HG02623 (cell line): ENCODE data around the gene HOOK2.
"Not testable (repeated sequence)": the region's sequence is repeated elsewhere in the genome, so short reads cannot be mapped to it uniquely, and the experiment has no call there.

ENCODE experiments used
- ATAC-seq: cut with Tn5 transposase; IDR thresholded peaks from one replicate; pipeline ENCODE4 v1.9.1; 2021; ENCODE audit warnings: moderate library complexity; ENCODE audit not compliant: unreplicated experiment

The HOOK2 gene, protein sequence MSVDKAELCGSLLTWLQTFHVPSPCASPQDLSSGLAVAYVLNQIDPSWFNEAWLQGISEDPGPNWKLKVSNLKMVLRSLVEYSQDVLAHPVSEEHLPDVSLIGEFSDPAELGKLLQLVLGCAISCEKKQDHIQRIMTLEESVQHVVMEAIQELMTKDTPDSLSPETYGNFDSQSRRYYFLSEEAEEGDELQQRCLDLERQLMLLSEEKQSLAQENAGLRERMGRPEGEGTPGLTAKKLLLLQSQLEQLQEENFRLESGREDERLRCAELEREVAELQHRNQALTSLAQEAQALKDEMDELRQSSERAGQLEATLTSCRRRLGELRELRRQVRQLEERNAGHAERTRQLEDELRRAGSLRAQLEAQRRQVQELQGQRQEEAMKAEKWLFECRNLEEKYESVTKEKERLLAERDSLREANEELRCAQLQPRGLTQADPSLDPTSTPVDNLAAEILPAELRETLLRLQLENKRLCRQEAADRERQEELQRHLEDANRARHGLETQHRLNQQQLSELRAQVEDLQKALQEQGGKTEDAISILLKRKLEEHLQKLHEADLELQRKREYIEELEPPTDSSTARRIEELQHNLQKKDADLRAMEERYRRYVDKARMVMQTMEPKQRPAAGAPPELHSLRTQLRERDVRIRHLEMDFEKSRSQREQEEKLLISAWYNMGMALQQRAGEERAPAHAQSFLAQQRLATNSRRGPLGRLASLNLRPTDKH

GRCh38 chr19:12774588-12775555, at the start of gene HOOK2:
HOOK2 (minus strand) TSS chr19:12775552; CDS start chr19:12775449, 103 bp downstream.
- peak; percentile 5 for ATAC-seq

DNA sequence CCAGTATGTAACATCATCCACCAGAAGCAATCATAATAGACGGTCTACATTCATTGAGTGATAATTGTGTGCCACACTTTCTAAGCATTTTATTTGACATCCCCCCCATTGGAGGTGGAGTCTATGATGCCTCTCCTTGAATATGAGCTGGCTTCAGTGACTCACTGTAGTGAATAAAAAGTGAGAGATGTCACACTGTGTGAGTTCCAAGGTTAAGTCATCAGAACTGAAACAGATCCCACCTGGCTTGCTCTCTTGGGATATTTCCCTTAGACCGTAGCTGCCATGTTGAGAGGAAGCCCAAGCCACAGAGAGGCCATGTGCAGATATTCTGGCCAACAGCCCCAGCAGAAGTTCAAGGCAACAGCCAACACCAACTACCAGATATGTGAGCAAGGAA, 46.4 kb upstream of the HOOK2 start:
- ATAC-seq = no peak

DNA sequence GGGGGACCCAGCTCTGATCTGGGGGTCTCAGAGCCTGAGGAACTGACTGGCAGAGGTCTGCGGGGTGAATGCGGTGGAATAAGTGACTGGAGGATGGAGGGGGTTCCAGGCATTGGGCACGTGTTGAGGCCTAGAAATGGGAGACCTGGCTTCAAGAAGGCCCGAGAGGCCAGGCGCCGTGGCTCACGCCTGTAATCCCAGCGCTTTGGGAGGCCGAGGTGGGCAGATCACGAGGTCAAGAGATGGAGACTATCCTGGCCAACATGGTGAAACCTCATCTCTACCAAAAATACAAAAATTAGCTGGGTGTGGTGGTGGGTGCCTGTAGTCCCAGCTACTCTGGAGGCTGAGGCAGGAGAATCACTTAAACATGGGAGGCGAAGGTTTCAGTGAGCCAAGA, 42.5 kb upstream of the HOOK2 start:
- ATAC-seq = not testable (repeated sequence)

- not testable (repeated sequence) for ATAC-seq
Observed at GRCh38 chr19:12817188-12817587, 41.8 kb upstream of the HOOK2 start.

- ATAC-seq = no peak
Observed at GRCh38 chr19:12815088-12815487, 39.7 kb upstream of the HOOK2 start.

GRCh38 chr19:12806242-12807081, 31.1 kb upstream of the HOOK2 start, which contains the start of gene RNASEH2A:
RNASEH2A (plus strand) TSS chr19:12806584; CDS start chr19:12806674, 90 bp downstream.
- ATAC-seq = peak; percentile 72

DNA sequence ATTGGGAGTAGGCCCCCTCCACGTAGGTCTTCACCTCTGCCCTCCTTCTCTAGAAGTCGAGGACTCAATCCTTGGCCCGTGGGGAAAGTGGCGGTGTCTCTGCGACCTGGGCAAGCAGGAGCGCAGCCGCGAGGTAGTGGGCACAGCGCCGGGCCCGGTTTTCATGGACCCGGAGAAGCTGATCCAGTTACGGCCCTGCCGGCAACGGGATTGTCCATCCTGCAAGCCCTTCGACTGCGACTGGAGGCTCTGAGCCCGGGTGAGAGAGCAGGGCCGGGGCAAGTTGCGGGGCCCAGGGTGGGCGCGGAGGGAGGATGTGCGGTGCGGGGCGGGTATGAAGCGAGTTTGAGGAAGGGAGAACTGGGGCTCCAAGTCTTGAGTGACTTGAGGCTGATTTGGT, 28.7 kb upstream of the HOOK2 start:
- no peak for ATAC-seq

DNA sequence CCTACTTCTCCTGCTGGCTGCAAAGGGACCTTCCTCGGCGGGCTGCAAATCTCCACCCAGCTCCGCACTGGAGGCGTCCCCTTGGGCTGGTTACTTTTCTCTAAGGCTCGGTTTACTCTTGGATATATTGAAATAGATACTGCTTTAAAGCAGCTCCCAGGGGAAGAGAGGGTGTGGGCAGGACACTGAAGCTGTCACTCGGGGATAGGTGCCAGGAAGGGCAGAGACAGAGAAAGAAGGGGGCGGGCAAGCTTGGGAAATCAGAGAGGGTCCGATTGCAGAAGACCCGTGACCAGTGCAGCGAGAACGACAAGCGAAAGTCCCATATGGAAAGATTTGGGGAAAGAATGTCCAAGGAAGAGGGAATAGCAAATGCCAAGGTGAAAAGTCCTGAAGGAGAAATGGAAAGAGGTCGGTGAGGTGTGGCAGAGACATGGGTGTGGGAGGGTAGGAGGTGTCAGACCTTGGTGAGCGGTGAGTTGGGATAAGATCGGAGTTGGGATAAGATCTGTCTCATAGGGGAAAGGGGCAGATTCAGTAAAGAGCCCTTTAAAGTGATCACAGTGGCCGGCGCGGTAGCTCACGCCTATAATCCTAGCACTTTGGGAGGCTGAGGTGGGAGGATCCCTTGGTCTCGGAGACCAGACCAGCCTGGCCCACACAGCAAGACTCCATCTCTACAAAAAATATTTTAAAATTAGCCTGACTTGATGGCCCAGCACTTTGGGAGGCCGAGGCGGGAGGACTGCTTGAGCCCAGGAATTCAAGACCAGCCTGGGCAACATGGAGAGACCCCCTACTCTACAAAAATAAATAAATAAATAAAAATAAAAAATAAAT, 27.1 kb upstream of the HOOK2 start:
- ATAC-seq = no peak

DNA sequence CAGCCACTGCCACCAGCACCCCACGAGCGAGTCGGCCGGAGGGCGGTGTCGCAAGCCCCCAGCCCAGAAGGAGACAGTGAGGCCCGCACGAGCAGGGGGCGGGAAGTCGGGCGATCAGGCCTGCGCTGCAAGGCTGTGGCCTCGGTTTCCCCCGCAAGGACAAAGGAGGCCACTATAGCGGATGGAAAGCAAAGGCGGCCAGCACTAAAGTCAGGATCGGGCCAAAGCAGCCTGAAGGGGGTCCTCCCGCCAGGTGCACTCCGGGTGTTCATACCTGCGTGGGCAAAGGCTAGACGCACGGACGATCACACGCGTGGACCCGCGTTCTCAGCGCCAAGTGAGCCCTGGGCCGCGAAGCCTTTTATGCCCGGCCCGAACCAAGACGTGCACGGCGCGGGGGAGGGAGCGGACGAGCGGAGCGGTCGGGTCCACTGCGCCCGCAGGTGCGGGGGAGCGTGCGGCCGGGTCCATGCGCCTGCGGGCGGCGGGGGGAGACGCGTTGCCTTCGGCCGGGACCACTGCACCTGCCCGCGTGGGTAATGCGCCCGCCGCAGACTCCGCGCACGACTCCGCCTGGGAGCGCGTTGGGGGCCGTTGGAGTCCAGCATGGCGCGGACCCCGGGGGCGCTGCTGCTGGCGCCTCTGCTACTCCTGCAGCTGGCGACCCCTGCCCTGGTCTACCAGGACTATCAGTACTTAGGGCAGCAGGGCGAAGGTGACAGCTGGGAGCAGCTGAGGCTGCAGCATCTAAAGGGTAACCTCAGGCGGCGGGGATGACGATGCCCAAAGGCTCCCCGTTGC, 26.3 kb upstream of the HOOK2 start, which contains the start of the genes PRDX2 and THSD8:
TSS of gene PRDX2 (minus strand) at position 335 of the 801 bp plus-strand sequence. CDS start 539 bp downstream, outside the sequence.
TSS of gene THSD8 (plus strand) at position 604 of the 801 bp plus-strand sequence. CDS start at position 607, 3 bp downstream.
- ATAC-seq = no peak

DNA sequence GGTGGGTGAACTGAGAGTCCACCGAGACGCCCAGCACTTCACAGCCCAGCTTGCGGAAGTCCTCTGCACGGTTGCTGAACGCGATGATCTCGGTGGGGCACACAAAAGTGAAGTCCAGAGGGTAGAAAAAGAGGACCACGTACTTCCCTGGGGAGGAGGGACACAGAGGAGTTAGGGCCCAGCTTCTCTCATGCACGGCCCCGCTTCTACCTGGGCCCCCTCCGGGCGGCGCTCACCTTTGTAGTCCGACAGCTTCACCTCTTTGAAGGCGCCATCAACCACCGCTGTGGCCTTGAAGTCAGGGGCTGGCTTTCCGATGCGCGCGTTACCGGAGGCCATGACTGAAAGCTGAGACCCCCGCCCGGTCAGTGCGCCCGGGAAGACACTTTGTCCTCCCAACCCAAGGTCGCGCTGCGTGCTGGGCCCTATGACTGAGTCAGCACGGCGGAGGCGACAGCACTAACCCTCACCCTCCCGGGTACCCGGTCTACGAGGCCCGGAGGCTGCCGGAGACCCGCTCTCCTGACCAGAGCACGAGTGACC, 25.6 kb upstream of the HOOK2 start:
- ATAC-seq = no peak

DNA sequence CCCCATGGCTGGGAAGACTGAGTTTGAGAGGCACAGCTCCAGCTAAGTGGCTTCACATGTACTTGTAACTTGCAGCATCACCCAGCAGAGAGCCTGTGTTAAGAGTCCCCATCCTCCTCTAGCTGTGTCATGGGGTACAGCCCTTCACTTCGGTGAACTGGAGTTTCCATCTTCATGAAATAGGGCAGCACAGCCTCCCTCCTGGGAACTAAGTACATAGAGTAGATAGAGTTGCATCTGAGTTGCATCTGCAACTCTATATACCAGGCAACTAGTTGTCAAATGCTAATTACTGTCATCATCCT, 25.1 kb upstream of the HOOK2 start:
- no peak for ATAC-seq

- ATAC-seq = no peak
Observed at GRCh38 chr19:12799742-12800465, 24.6 kb upstream of the HOOK2 start.

DNA sequence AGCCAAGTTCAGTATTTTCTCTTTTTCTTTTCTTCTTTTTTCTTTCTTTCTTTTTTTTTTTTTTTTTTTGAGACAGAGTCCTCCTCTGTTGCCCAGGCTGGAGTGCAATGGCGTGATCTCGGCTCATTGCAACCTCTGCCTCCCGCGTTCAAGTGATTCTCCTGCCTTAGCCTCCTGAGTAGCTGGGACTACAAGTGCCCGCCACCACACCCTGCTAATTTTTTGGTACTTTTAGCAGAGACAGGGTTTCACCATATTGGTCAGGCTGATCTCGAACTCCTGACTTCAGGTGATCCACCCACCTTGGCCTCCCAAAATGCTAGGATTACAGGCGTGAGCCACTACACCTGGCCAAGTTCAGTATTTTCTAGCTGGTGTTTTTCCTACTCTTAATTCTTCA, 22.3 kb upstream of the HOOK2 start:
- ATAC-seq = not testable (repeated sequence)

GRCh38 chr19:12797141-12797587, 21.8 kb upstream of the HOOK2 start:
- no peak for ATAC-seq

GRCh38 chr19:12796146-12797071, 21.1 kb upstream of the HOOK2 start:
- no peak for ATAC-seq

DNA sequence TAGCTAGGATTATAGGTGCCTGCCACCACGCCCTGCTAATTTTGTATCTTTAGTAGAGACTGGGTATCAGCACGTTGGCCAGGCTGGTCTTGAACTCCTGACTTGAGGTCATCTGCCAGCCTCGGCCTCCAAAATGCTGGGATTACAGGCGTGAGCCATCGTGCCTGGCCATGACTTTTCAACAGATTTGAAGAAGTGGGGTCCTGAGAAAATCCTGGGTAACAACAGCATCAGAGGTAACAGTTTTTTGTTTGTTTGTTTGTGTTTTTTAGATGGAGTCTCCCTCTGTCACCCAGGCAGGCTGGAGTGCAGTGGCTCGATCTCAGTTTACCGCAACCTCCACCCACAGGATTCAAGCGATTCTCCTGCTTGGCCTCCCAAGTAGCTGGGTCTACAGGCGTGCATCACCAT, 19.6 kb upstream of the HOOK2 start:
- ATAC-seq = no peak
